GM18526 (cell line): ENCODE measurements around the gene CNKSR3.

ENCODE experiments used
- POLR2A ChIP-seq: IDR thresholded peaks from 3 replicates; pipeline ENCODE4 v1.6.1; 2011; ENCODE audit not compliant: insufficient read length; ENCODE audit errors: extremely low read depth

CNKSR3 gene

DNA sequence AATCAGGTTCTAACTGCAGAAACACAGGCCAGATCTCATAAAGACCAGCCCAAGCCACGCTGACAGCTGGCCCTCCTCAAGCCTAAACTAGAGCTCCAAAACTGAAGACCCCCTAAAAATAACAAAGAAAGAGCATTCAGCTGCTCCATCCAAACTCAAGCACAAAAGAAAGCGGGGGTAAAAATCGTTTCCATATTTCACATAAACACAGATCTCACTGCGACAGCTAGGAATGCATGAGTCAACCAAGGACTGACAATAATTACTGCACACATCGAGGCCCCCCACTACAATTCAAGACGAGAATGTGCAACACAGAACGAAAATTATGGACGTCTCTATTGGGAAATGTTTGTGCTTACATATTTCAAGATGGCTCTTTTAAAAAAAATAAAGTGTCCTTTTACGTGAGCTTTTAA is 31.1 kb downstream of the CNKSR3 start:
- TF ChIP-seq POLR2A = no peak

DNA sequence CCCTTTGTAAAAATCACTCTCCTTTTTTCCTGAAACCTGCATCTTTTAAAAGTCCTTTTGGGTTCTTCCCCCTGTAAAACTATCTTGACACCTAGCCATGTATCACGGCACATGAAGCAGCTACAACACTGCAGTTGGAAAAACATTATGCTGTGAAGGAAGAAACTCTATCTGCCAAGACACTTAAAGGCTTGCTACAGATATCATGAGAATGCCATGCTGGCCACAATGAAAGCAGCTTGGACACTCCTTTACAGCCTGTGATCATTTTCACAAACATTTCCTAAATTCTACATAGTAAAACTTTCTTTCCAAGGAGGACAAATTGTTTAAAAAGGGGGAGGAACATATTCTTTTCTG is 31.8 kb downstream of the CNKSR3 start:
- TF ChIP-seq POLR2A = no peak

DNA sequence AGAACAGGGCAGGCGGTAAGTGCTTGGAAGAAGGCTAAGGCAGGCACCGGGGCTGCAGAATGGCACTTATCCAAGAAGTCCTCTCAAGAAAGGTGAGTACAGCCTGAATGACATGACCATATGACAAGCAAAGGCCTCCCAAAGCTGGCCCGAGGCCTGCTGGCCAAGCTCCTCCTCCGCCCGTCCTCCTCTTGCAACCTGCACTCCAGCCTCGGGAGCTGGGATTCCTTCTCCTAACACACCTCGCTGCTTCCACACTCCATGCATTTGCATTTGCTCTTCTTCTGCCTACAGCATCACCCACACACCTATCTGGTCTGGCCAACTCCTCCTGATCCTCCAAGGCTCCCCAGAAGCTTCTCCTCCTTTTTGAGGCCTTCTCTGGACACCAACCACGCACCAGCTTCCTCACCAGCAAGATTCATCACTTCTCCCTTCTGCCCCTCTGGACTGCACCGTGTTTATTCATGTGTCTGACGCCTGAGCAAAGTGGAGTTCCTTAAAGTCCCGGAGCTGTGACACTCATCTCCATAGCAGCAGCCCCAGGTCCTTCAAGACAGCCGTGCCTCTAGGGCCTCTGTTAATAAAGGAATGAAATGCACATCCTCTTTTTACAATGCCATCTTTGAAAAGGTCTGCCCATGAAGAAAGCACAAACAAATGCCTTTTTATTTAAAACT is 32.3 kb downstream of the CNKSR3 start:
- no peak for TF ChIP-seq POLR2A

DNA sequence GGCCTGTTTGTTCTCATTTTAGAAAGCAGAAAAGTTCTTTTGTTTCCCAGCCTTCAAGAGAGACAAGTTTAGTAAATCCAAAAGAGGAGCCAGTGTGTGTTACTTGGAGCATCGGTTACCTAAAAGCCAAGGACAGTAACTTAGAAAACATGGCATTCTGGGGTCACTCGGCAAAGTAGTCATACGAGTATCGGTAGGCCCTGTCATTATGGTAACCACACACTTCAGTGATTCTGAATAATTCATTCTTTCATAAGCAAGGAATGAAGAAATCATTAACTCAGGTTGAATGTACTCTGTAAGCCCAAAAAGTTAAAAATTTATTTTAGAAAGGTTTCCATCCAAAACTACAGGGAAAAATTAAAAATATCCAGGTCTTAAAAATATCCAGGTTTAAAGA is 34.0 kb downstream of the CNKSR3 start:
- no peak for TF ChIP-seq POLR2A

DNA sequence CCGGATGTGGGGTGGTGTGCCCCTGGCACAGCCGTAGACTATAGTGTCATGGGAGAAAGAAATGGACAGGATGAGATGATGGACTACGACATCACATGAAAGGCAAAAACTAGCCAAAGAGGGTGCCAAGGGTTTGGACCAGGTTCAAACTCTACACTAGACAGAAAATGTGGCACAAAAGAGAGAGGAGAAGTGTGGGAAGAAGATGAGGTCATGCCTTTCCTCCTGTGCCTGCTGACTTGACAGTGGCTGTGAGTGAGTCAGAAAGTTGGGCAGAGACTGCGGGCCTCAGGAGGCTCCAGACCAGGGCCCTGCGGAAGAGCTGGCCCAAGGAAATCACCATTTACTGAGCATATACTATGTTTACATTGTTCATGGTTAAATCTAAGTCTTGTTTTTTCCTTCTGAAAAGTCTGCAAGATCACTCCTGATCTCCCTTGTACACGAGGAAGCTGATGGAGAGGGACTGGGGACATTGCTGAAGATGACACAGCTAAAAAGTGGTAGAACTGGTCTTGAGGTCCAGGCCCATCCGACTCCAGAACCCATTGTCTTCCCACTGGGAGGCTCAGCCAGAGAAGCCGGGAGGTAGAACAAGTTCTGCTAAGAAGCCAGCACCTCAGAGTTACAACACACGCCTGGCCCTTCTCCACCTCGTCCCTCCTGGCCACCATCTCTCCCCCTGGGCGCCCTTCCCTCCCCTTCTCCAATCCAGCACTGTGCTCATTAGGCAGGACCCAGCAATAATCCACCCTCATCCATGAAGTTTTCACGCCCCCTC is 35.6 kb downstream of the CNKSR3 start:
- TF ChIP-seq POLR2A = no peak

DNA sequence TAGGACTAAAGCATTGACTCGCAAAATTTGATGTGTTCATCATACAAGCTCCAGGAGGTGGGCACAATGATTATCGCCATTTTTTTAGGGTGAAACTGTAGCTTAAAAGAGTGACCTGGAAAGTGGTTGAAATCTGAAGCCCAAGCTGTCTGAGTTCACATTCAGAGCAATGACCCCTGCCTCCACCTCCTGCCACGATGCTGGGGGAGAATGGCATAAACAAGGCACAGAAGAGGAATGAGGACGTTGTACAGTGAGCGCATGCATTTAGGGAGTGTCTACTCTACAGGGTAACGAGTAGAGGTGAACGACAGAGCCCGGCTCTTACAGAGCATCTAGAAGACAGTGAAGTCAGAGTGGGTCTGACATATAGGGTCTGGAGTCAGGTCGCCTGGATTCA is 37.2 kb downstream of the CNKSR3 start:
- no peak for TF ChIP-seq POLR2A

DNA sequence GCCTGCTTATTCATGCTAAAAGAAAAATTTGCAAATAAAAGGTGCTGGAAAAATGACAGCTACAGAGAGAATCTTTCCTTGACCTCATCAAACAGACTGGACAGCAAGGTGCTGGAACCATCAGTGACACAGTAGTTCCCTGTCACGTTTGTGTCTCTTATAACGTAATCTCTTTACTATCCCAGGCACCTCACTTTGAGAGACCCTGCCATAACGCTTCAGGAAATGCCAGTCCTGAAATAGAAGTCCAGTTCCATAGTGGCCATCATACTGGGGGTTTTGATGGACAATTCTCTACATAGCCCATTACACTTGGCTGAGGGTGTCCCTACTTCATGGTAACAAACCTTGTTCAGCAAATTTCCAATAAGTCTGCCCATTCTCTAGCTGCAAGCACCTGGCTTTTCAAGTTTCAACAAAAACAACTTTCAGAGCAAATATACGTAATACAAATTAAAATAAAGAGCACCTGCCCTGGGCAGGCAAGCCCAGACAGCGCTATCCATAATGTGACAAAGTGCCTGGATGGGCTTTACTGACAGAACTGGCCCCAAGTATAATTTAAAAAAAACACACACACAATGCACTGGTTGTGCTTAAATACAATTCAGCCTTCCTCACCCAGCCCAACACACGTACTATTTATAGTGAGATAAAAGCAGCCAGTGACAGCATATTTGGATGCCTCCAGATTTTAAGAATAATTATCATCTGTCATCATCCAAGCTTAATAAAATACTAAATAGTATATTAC is 38.7 kb downstream of the CNKSR3 start:
- no peak for TF ChIP-seq POLR2A

DNA sequence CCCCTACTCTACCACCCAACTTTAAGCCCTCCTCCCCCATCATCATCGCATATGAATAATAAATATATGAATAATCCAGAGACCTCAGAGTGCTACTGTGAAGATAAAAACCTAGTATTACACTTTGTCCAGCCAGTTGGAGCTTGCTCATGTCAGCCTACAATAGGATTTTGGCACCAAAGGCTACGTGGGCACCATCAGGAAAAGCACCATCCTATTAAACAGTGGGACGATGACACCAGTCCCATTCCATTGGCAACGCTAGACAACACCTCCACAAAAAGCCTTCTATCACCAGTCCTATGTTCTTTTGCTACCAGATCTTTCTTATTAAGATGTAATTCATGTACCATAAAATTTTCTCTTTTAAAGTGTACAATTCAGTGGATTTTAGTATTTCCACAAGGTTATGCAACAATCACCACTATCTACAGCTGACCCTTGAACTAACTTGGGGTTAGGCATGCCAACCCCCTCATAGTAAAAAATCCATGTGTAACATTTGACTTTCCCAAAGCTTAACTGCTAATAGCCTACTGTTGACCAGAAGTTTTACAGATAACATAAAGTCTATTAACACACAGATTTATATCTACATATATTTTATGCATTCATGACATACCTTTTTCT is 41.1 kb downstream of the CNKSR3 start:
- TF ChIP-seq POLR2A = no peak

DNA sequence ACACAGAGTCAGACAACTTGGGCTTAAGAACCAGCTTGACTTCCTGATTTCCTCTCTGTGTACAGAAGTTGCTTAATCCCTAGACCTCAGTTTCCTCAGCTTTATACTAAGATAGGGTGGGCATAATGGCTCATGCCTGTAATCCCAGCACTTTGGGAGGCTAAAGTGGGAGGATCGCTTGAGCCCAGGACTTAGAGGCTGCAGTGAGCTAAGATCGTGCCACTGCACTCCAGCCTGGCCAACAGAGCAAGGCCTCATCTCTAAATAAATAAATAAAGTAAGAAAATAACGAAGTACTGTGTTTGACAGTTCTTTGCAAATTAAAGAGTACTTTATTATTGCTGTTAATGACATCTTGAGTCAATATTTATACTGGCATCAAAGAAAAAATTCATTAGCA is 41.7 kb downstream of the CNKSR3 start:
- no peak for TF ChIP-seq POLR2A

DNA sequence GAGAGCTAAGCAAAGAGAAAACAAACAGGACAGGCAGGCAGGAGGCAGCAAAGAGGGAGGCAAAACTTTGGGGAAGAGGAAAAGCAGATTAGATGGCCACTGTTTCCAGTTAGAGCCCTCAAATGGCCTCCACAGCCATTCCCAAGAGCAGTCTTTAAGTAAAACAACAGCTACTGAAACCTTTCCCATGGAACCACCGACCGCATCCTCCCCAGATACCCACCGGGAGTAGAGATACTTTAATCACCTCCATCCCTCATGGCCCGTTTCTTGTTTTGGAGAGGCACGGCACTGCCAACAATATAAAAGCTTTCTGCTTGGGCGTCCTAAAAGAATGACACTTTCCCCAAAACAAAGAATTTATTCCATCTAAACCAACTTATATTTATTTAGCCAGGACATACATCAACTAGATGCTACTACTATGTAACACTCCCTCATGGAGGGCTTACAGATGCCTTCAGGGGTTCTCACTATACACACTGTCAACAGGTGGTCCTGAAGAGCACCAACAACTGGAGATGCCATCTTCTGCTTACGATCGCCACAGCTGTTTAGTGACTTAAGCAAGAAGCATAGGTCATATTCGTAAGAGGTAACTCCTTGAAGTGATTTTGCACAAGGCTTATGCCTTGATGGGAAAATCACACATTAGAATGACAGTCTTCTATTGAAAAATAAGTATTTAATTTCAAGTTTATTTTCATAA is 43.4 kb downstream of the CNKSR3 start:
- no peak for TF ChIP-seq POLR2A

DNA sequence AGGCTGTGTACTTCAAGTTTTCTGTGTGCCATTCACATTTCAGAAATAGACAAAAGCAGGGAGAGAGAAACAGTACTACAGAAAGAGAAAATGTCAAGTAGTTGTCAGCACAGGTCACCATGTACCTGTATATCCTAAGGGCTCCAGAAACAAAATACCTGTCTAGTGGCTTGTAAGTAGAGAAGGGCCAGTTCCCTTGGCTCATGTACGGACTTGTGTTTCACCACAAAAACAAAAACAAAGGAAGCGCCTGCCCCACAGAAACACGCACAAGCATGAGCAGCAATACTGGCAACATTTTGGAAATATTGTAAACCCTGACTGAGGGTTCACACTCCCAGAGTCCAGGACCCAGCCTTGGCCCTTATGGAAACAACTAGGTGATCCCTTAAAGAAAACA is 44.3 kb downstream of the CNKSR3 start:
- no peak for TF ChIP-seq POLR2A

DNA sequence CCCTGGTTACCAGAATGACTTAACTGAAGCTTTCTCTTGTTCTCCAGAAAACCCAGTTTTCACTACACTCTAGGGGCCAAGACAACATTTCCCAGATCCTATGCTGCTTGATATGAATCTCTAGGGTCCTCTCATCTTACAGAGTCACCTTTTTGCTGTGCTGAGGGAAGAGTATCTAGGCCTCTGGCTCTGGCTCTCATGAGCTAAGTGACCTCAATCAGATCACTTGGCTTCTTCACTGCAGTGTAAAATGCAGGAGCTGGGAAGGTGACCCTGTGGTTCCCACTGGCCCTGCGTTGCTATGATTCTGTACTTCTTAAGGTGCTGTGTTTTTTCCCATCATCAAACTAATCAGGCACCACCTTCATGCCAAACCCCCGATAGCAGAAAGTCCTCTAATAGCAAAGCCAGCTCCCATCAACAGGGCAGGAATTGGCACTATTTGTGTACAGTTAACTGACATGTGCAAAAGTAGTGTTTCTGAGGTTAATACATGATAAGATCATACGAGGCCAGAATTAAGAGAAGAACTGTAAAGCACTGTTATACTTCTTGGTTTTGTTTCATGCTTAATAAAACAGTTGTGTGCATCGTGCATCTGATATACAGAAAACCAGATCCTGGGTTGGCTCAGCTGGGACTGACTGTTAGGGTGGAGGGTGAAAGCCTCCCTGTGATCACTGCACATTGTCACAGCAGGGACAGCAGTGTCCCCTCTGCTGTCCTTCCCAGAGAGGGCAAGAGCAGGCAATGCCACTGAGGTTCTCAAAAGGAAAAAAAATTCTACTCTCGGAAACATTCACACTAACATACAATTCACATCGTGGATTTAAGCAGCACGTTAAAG is 46.7 kb downstream of the CNKSR3 start:
- no peak for TF ChIP-seq POLR2A

DNA sequence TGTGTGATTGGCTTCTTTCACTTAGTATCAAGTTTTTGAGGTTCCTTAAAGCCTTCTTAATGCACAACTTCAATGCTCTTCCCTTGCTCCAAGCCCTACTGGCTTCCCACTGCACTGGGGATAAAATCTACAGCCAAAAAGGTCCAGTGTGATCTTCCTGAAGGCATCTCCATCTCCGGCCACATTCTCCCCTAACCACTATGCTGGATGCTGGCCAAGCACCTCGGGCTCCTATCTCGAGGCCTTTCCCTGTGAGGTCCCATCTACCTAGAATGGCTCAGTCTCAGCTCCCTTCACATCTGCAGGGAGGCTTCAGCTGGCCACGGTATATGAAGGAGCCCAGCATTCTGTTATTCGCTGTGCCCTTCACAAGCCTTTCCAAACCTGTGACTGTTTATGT is 48.1 kb downstream of the CNKSR3 start:
- no peak for TF ChIP-seq POLR2A

DNA sequence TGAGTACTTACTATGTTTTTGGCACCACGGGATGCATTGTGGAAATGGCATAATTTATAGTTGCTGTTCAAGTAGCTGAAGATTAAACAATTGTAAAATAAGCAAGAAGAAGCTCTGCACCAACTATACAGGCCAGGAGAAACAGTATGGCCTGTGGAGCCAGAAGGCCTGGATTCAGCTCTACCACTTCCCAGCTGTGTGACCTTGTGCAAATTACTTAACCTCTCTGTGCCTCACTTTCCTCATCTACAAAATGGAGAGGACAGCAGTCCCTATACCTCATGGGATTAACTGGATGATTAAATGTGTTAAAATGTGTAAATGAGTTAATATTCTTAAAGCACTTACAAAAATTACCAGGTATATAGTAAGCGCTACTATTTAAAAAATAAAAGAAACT is 49.1 kb downstream of the CNKSR3 start:
- TF ChIP-seq POLR2A = no peak
